PC-3 (cell line): ENCODE data around the gene GOLGA1. TPM values are rescaled to one million over a fixed set of nuclear protein-coding genes. Genes with fewer than 3 reads are reported as not detected.

Experiments used
- ATAC-seq: fragments of 200-7000 bp; cut with Tn5 transposase; 2 replicates; pipeline ENCODE4 v1.9.1; 2020; ENCODE audit warnings: mild to moderate bottlenecking, moderate library complexity
- BruUV-seq: library from RNA; stranded (reverse); fragments of 400-500 nt; replicated peaks from 2 replicates; lab custom pipeline; 2021; lab: Mats Ljungman, UMichigan
- CTCF ChIA-PET: fragments of 300-600 bp; sonication (Branson Sonifier 250); formaldehyde crosslinking; loops from one replicate; lab custom pipeline; 2022; ENCODE audit warnings: antibody characterized with exemption; lab: Charles Lee
- POLR2A ChIA-PET: fragments of 300-600 bp; sonication (Branson Sonifier 250); formaldehyde crosslinking; loops from one replicate; lab custom pipeline; 2022; ENCODE audit warnings: antibody characterized with exemption; ENCODE audit not compliant: unreplicated experiment; lab: Charles Lee
- DNase-seq: peaks from one replicate; pipeline ENCODE4 v3.0.0-alpha.2; 2015
- H2AFZ ChIP-seq: fragments of 300-600 bp; sonication (generic); 2 replicates; pipeline ENCODE4 v1.6.0; 2016; ENCODE audit warnings: antibody characterized with exemption, low read length
- H3F3A ChIP-seq: fragments of 300-600 bp; sonication (generic); one replicate; pipeline ENCODE4 v1.6.0; 2017; ENCODE audit warnings: antibody characterized with exemption, low read length, control low read depth, mild to moderate bottlenecking; ENCODE audit not compliant: unreplicated experiment
- H3K27ac ChIP-seq: fragments of 300-600 bp; sonication (generic); 2 replicates; pipeline ENCODE4 v1.5.1; 2016; ENCODE audit warnings: mild to moderate bottlenecking, low read length
- H3K27me3 ChIP-seq: fragments of 300-600 bp; sonication (generic); 2 replicates; pipeline ENCODE4 v1.6.1; 2016; ENCODE audit warnings: low read length, mixed read lengths
- H3K36me3 ChIP-seq: fragments of 300-600 bp; sonication (generic); 2 replicates; pipeline ENCODE4 v1.6.1; 2016; ENCODE audit warnings: low read depth, mixed run types, low read length, mixed read lengths
- H3K4me1 ChIP-seq: fragments of 300-600 bp; sonication (generic); 2 replicates; pipeline ENCODE4 v1.5.1; 2016; ENCODE audit warnings: low read length; ENCODE audit not compliant: insufficient read depth
- H3K4me2 ChIP-seq: fragments of 300-600 bp; sonication (generic); 2 replicates; pipeline ENCODE4 v1.6.0; 2016; ENCODE audit warnings: low read length
- H3K4me3 ChIP-seq: fragments of 300-600 bp; sonication (generic); 2 replicates; pipeline ENCODE4 v1.5.1; 2016; ENCODE audit warnings: mild to moderate bottlenecking, low read length, mixed read lengths
- H3K79me2 ChIP-seq: fragments of 300-600 bp; sonication (generic); 2 replicates; pipeline ENCODE4 v1.6.1; 2017; ENCODE audit warnings: low read length, mixed read lengths
- H3K9ac ChIP-seq: fragments of 300-600 bp; sonication (generic); 2 replicates; pipeline ENCODE4 v1.6.0; 2016; ENCODE audit warnings: mild to moderate bottlenecking, low read length
- H3K9me2 ChIP-seq: fragments of 300-600 bp; sonication (generic); replicated peaks from 2 replicates; pipeline ENCODE4 v1.6.1; 2016; ENCODE audit warnings: mixed run types, low read length, mixed read lengths
- H3K9me3 ChIP-seq: fragments of 300-600 bp; sonication (generic); 2 replicates; pipeline ENCODE4 v1.6.1; 2016; ENCODE audit warnings: low read length, mixed read lengths
- H4K20me1 ChIP-seq: fragments of 300-600 bp; sonication (generic); 2 replicates; pipeline ENCODE4 v1.6.1; 2016; ENCODE audit warnings: low read length, mixed read lengths
- EZH2 ChIP-seq: fragments of 300-600 bp; sonication (generic); IDR thresholded peaks from one replicate; pipeline ENCODE4 v1.6.1; 2017; ENCODE audit warnings: antibody characterized with exemption, mild to moderate bottlenecking, low read length; ENCODE audit not compliant: unreplicated experiment
- EZH2phosphoT487 ChIP-seq: fragments of 300-600 bp; sonication (generic); IDR thresholded peaks from 2 replicates; pipeline ENCODE4 v1.6.1; 2018; ENCODE audit warnings: mild to moderate bottlenecking, antibody characterized with exemption, low read length, borderline replicate concordance
- intact Hi-C: fragments of 100-400 bp; cut with micrococcal nuclease; formaldehyde crosslinking; loops from 2 replicates; pipeline ENCODE4 v1.9.0; 2023
- total RNA-seq: library from RNA; depleted of rRNA; stranded (reverse); fragments of >200 nt; gene quantifications from 2 replicates; pipeline ENCODE4 v1.2.3, GENCODE V29; 2014
- TF ChIP-seq, protein P1 (sequence below): fragments of 300-600 bp; sonication (generic); conservative IDR thresholded peaks from 2 replicates; pipeline ENCODE4 v1.5.1; 2017; ENCODE audit warnings: antibody characterized with exemption, low read depth, mild to moderate bottlenecking, low read length

The GOLGA1 gene
- total RNA-seq, 1 experiment from 2014 or later, result 8.6 TPM

- TF ChIP-seq, protein P1, sequence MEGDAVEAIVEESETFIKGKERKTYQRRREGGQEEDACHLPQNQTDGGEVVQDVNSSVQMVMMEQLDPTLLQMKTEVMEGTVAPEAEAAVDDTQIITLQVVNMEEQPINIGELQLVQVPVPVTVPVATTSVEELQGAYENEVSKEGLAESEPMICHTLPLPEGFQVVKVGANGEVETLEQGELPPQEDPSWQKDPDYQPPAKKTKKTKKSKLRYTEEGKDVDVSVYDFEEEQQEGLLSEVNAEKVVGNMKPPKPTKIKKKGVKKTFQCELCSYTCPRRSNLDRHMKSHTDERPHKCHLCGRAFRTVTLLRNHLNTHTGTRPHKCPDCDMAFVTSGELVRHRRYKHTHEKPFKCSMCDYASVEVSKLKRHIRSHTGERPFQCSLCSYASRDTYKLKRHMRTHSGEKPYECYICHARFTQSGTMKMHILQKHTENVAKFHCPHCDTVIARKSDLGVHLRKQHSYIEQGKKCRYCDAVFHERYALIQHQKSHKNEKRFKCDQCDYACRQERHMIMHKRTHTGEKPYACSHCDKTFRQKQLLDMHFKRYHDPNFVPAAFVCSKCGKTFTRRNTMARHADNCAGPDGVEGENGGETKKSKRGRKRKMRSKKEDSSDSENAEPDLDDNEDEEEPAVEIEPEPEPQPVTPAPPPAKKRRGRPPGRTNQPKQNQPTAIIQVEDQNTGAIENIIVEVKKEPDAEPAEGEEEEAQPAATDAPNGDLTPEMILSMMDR, result no peak
- TF ChIP-seq EZH2phosphoT487 (no peak), EZH2 (no peak)
- intact Hi-C loops, result no loop called here
- Histone ChIP-seq H3K4me3 (no peak overlapping the region), H3K27ac (no peak overlapping the region), H3K27me3 (no peaks in the 10 kb centered on the region), H3K9ac (no peak overlapping the region), H4K20me1 (no peaks in the 10 kb centered on the region), H2AFZ (no peak overlapping the region), H3K4me1 (peaks cover 27% of the 10 kb centered on the region), H3F3A (no peaks in the 10 kb centered on the region), H3K9me2 (no peaks in the 10 kb centered on the region), H3K4me2 (no peak overlapping the region), H3K79me2 (no peaks in the 10 kb centered on the region), H3K36me3 (no peaks in the 10 kb centered on the region), H3K9me3 (no peaks in the 10 kb centered on the region)
- DNase-seq, result no peak
- ChIA-PET POLR2A (no interaction called here), CTCF (no interaction called here)
- no TSS peak for BruUV-seq
- ATAC-seq, result no peak
Observed at GRCh38 chr9:124830593-124830992, 110.3 kb downstream of the GOLGA1 start.

- no peak overlapping the region for H3K4me3 ChIP-seq
- H3F3A ChIP-seq, result no peaks in the 10 kb centered on the region
- ATAC-seq, result no peak
- no peak for DNase-seq
- H3K27ac ChIP-seq, result no peak overlapping the region
- CTCF ChIA-PET, result no interaction called here
- no peaks in the 10 kb centered on the region for H3K79me2 ChIP-seq
- H3K27me3 ChIP-seq, result no peaks in the 10 kb centered on the region
- peaks cover 14% of the 10 kb centered on the region for H3K4me1 ChIP-seq
- no peaks in the 10 kb centered on the region for H3K9me3 ChIP-seq
- no peaks in the 10 kb centered on the region for H3K9me2 ChIP-seq
- no peak for TF ChIP-seq EZH2
- TF ChIP-seq, protein P1, result no peak
- TF ChIP-seq EZH2phosphoT487, result no peak
- BruUV-seq, result no TSS peak
- no peak overlapping the region for H3K9ac ChIP-seq
- H3K36me3 ChIP-seq, result no peaks in the 10 kb centered on the region
- H3K4me2 ChIP-seq, result no peak overlapping the region
- H4K20me1 ChIP-seq, result no peaks in the 10 kb centered on the region
- no peak overlapping the region for H2AFZ ChIP-seq
- intact Hi-C loops, result no loop called here
- POLR2A ChIA-PET, result interaction anchor here (0.7 kb wide), 1 partner anchor 19 kb away, joined by 4 read pairs; no protein-coding TSS in a partner anchor
Observed at GRCh38 chr9:124829334-124829669, 111.6 kb downstream of the GOLGA1 start.

DNA sequence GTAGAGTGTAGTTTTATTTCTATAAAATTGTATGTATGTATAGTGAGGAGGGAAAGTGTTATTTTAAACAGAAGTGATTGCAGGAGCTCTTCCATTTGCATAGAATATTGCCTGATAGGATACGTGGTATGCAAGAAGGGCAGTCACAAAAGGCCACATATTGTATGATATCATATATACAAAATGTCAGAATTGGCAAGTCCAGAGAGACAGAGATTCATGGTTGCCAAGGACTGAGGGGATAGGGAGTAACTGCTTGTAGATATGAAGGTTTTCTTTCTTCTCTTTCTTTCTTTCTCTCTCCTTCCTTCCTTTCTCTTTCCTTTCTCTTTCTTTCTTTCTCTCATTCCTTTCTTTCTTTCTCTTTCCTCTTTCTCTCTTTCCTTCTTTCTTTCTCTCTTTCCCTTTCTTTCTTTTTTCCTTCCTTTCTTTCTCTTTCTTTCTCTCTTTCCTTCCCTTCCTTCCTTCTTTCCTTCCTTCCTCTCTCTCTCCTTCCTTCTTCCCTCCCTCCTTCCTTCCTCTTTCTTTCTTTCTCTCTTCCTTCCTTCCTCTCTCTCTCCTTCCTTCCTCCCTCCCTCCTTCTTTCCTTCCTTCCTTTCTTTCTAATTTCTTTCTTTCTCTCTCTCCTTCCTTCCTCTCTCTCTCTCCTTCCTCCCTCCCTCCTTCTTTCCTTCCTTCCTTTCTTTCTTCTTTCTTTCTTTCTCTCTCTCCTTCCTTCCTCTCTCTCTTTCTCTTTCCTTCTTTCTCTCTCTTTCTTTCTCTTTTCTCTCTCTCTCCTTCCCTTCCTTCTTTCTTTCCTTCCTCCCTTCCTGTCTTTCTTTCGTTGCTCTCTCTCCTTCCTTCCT is 112.2 kb downstream of the GOLGA1 start:
- intact Hi-C loops, result no loop called here
- BruUV-seq, result no TSS peak

More for the DNA sequence above, 112.2 kb downstream of the GOLGA1 start:
- TF ChIP-seq EZH2phosphoT487, result no peak
- TF ChIP-seq, protein P1, result no peak
- TF ChIP-seq EZH2, result no peak
- ATAC-seq (no peak), DNase-seq (no peak)
- ChIA-PET CTCF (no interaction called here), POLR2A (no interaction called here)
- H3K79me2 ChIP-seq, result no peaks in the 10 kb centered on the region
- no peaks in the 10 kb centered on the region for H3K9me3 ChIP-seq
- H4K20me1 ChIP-seq, result no peaks in the 10 kb centered on the region
- H3K9me2 ChIP-seq, result no peaks in the 10 kb centered on the region
- H3K4me1 ChIP-seq, result peaks cover 8% of the 10 kb centered on the region; the same call in 1 of the 2 replicates
- no peaks in the 10 kb centered on the region for H3F3A ChIP-seq
- no peaks in the 10 kb centered on the region for H3K36me3 ChIP-seq
- no peak overlapping the region for H3K27ac ChIP-seq
- no peak overlapping the region for H3K9ac ChIP-seq
- H2AFZ ChIP-seq, result no peak overlapping the region
- H3K4me3 ChIP-seq, result no peak overlapping the region
- no peaks in the 10 kb centered on the region for H3K27me3 ChIP-seq
- no peak overlapping the region for H3K4me2 ChIP-seq
